Suprapubic skin (tissue), 4 donors: Measurements from ENCODE around the gene TMEM135. TPM values are rescaled to one million over a fixed set of nuclear protein-coding genes. Genes with fewer than 3 reads are reported as not detected.
"Not testable (repeated sequence)": the region's sequence is repeated elsewhere in the genome, so short reads cannot be mapped to it uniquely, and the experiment has no call there.

Experiments used
- DNase-seq, 2 donors: peaks; one replicate each; pipeline ENCODE4 v3.0.0-alpha.2; 2019; ENCODE audit warnings: low spot score in 2 of 2
- H3K27ac ChIP-seq: fragments of 200-600 bp; sonication (generic); one replicate; pipeline ENCODE4 v1.5.1; 2019
- H3K27me3 ChIP-seq: fragments of 200-600 bp; sonication (generic); one replicate; pipeline ENCODE4 v1.5.1; 2019
- H3K36me3 ChIP-seq: fragments of 200-600 bp; sonication (generic); one replicate; pipeline ENCODE4 v1.5.1; 2019
- H3K4me1 ChIP-seq: fragments of 200-600 bp; sonication (generic); one replicate; pipeline ENCODE4 v1.5.1; 2019
- H3K4me3 ChIP-seq: fragments of 200-600 bp; sonication (generic); one replicate; pipeline ENCODE4 v1.5.1; 2019; ENCODE audit warnings: mild to moderate bottlenecking
- H3K9me3 ChIP-seq: fragments of 200-600 bp; sonication (generic); one replicate; pipeline ENCODE4 v1.5.1; 2019
- EP300 ChIP-seq: sonication (generic); formaldehyde crosslinking; IDR thresholded peaks from one replicate; pipeline ENCODE4 v1.6.1; 2017; ENCODE audit warnings: antibody characterized with exemption
- POLR2A ChIP-seq, 2 donors: fragments of 450-650 bp; IDR thresholded peaks; one replicate each; pipeline ENCODE4 v1.6.1; 2017; ENCODE audit warnings: antibody characterized with exemption in 2 of 2, mild to moderate bottlenecking in 2 of 2, moderate library complexity in 2 of 2
- POLR2AphosphoS5 ChIP-seq, 3 donors: sonication (generic); formaldehyde crosslinking; IDR thresholded peaks; one replicate each; pipeline ENCODE4 v1.6.1; 2017; ENCODE audit warnings: antibody characterized with exemption in 3 of 3
- WGBS: methylation state at CpG from one replicate; pipeline ENCODE4 v1.1.5; 2018; 5-methylcytosine and 5-hydroxymethylcytosine counted together
- total RNA-seq, 4 donors: library from RNA; depleted of rRNA; stranded (reverse); fragments of >200 nt; gene quantifications; one replicate each; pipeline ENCODE4 v1.1.0, GENCODE V29; 2016
- TF ChIP-seq, protein P1 (sequence below), 2 donors: fragments of 200-600 bp in 1 of 2; fragments of 450-650 bp in 1 of 2; sonication (generic) in 1 of 2; IDR thresholded peaks; one replicate each; pipeline ENCODE4 v1.5.1; 2016 to 2019; ENCODE audit warnings: antibody characterized with exemption in 2 of 2, mild to moderate bottlenecking in 1 of 2, moderate library complexity in 1 of 2

The TMEM135 gene
- total RNA-seq, 4 donors from 2014 or later = 5.8 to 22.3 (median 11.0) TPM

DNA sequence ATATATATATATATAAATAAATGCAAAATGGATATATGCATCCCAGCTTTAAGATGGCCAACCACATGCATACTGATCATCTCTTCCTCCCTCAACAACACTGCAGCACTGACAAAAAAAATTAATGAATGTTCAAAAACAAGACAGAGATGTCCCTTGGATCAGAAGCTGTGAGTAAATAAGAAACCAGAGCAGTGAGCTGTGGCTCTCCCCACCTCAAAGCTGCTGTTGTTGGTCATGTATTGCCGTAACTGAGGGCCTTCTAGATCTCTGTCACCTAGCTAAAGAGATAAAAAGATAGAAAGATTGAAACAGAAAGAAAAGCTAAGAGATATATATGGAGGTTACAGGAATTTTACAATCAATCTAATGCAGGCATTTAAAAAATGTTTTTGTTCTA is 15.5 kb upstream of the TMEM135 start:
- H3K36me3 ChIP-seq = no peaks in the 10 kb centered on the region
- H3K27ac ChIP-seq = no peak overlapping the region
- no peak for TF ChIP-seq POLR2A (IDR thresholded peaks at IDR 0.05)
- TF ChIP-seq EP300 = no peak
- TF ChIP-seq POLR2AphosphoS5 (IDR thresholded peaks at IDR 0.05) = no peak
- TF ChIP-seq, protein P1, sequence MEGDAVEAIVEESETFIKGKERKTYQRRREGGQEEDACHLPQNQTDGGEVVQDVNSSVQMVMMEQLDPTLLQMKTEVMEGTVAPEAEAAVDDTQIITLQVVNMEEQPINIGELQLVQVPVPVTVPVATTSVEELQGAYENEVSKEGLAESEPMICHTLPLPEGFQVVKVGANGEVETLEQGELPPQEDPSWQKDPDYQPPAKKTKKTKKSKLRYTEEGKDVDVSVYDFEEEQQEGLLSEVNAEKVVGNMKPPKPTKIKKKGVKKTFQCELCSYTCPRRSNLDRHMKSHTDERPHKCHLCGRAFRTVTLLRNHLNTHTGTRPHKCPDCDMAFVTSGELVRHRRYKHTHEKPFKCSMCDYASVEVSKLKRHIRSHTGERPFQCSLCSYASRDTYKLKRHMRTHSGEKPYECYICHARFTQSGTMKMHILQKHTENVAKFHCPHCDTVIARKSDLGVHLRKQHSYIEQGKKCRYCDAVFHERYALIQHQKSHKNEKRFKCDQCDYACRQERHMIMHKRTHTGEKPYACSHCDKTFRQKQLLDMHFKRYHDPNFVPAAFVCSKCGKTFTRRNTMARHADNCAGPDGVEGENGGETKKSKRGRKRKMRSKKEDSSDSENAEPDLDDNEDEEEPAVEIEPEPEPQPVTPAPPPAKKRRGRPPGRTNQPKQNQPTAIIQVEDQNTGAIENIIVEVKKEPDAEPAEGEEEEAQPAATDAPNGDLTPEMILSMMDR (IDR thresholded peaks at IDR 0.05) = no peak
- 86% methylated on average over 1 of the region's 1 CpG for WGBS
- H3K27me3 ChIP-seq = no peaks in the 10 kb centered on the region
- H3K4me1 ChIP-seq = peaks cover 10% of the 10 kb centered on the region
- no peak overlapping the region for H3K4me3 ChIP-seq
- no peaks in the 10 kb centered on the region for H3K9me3 ChIP-seq
- DNase-seq = no peak

DNA sequence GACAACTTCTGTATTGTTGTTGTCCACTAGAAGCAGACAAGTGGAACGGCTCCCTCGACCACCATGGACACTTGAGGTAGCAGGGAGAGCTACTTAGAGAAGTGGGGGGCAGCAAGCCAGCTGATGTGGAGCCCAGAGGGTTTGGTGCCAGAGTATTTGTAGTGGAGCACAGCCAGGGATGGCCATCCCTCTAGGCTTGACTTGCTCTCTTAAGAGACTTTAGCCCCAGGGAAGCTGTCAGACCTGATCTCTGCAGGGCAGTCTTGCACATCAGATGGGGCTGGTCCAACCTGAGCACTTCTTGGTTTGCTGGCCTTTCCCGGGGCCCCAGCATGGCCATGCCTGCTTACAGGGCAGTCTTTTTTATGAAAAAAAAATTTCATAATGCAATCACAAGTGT is 15.0 kb upstream of the TMEM135 start:
- Histone ChIP-seq H3K27ac (no peak overlapping the region), H3K9me3 (no peaks in the 10 kb centered on the region), H3K27me3 (no peaks in the 10 kb centered on the region), H3K4me3 (no peak overlapping the region), H3K4me1 (peaks cover 10% of the 10 kb centered on the region), H3K36me3 (no peaks in the 10 kb centered on the region)
- 83% methylated on average over 3 of the region's 3 CpGs for WGBS
- TF ChIP-seq POLR2A (IDR thresholded peaks at IDR 0.05) = no peak
- DNase-seq = no peak

DNA sequence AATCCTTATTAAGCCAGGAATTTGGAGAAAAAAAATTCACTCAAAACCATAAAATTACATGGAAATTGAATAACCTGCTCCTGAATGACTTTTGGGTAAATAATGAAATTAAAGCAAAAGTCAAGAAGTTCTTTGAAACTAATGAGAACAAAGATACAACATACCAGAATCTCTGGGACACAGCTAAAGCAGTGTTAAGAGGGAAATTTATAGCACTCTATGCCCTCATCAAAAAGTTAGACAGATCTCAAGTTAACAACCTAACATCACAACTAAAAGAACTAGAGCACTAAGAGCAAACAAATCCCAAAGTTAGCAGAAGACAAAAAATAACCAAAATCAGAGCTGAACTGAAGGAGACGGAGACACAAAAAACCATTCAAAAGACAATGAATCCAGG is 11.3 kb upstream of the TMEM135 start:
- not testable (repeated sequence) for H3K27me3 ChIP-seq, H3K4me1 ChIP-seq, H3K9me3 ChIP-seq, H3K27ac ChIP-seq, DNase-seq, H3K4me3 ChIP-seq, H3K36me3 ChIP-seq
- 96% methylated on average over 1 of the region's 1 CpG for WGBS

DNA sequence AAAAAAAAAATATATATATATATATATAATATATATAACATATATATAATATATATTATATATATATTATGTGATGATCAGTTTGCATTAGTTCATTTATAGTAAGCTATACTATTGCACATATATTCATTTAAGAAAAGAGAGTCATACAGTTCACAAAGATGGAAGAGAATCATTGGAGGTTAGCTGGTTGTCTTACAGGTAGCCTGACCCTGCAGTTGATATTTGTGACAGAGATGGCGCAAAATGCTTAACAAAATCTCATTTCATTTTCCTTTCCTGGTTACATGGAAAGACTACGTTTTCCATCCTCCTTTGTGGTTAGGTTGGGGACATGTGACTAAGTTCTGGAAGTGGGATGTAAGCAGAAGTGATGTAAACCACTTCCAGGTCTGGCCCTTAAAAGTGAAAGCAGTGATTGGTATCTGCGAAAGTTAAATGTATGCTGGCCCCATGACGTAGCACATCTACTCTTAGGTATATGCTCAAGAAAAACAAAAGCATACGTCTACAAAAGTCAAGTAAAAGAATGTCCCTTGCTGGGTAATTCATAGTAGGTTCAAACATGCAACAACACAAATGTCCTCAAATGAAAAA is 7.2 kb upstream of the TMEM135 start:
- no peak for DNase-seq
- WGBS = 85% methylated on average over 5 of the region's 5 CpGs
- no peaks in the 10 kb centered on the region for H3K4me1 ChIP-seq
- H3K4me3 ChIP-seq = no peak overlapping the region
- no peak overlapping the region for H3K27ac ChIP-seq
- H3K27me3 ChIP-seq = no peaks in the 10 kb centered on the region
- TF ChIP-seq EP300 = no peak
- TF ChIP-seq POLR2A (IDR thresholded peaks at IDR 0.05) = no peak
- TF ChIP-seq, protein P1 (IDR thresholded peaks at IDR 0.05) = no peak
- no peak for TF ChIP-seq POLR2AphosphoS5 (IDR thresholded peaks at IDR 0.05)
- no peaks in the 10 kb centered on the region for H3K36me3 ChIP-seq
- H3K9me3 ChIP-seq = no peaks in the 10 kb centered on the region

DNA sequence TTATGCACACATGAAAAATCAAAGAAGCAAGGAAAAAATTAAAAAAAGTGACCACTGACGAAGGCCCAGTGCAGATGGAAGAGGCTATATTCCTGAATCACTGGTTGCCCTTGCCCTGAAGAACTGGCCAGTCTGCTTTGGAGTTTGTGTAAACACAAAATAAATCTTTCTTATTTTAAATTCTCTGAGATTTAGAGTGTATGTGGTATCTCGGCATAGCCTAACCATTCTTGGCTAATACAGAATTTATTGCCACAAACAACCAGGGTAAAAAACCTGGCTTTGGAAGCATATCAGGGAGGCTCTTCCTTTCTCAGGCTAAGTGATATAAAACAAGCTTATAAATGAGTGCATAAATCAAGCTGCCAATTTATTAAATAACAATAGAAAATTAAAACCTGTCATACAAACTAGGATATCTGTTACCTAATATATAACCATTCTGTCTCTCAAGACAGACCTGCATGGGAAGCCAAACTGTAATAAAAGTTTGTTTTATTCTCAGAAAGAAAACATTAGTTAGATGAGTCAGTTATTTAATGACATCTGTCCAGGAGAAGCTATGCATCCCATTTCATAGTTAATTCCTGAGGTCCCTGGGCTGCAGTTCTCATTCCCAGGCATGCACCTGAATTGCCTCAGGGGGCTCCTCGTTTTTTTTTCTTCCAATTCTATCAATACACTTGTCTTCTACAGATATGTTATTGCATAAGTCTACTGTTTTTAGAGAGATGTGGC is 6.1 kb upstream of the TMEM135 start:
- TF ChIP-seq POLR2AphosphoS5 (IDR thresholded peaks at IDR 0.05) (no peak), POLR2A (IDR thresholded peaks at IDR 0.05) (no peak), EP300 (no peak)
- TF ChIP-seq, protein P1 (IDR thresholded peaks at IDR 0.05) = no peak
- 59% methylated on average over 3 of the region's 3 CpGs for WGBS
- no peak for DNase-seq
- no peaks in the 10 kb centered on the region for H3K27me3 ChIP-seq
- H3K4me1 ChIP-seq = peaks cover 5% of the 10 kb centered on the region
- no peak overlapping the region for H3K27ac ChIP-seq
- no peaks in the 10 kb centered on the region for H3K9me3 ChIP-seq
- H3K36me3 ChIP-seq = no peaks in the 10 kb centered on the region
- no peak overlapping the region for H3K4me3 ChIP-seq

DNA sequence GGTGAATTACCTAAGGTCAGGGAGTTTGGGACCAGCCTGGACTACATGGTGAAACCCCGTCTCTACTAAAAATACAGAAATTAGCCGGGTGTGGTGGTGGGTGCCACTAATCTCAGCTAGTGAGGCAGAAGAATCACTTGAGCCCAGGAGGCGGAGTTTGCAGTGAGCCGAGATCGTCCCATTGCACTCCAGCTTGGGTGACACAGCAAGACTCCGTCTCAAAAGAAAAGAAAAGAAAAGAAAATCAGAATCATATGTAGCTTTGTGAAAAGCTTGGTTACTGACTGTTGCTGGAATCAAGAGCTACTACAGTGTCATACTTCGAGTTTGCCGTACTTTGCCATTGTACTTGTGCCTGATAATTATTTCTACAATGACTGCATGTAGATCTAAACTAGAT is 4.2 kb upstream of the TMEM135 start:
- TF ChIP-seq, protein P1 (IDR thresholded peaks at IDR 0.05) = no peak
- TF ChIP-seq EP300 (no peak), POLR2A (IDR thresholded peaks at IDR 0.05) (no peak), POLR2AphosphoS5 (IDR thresholded peaks at IDR 0.05) (no peak)
- Histone ChIP-seq H3K4me3 (no peak overlapping the region), H3K27ac (no peak overlapping the region), H3K4me1 (peaks cover 12% of the 10 kb centered on the region), H3K9me3 (no peaks in the 10 kb centered on the region), H3K36me3 (no peaks in the 10 kb centered on the region), H3K27me3 (no peaks in the 10 kb centered on the region)
- 74% methylated on average over 8 of the region's 8 CpGs for WGBS
- no peak for DNase-seq
